B cell (primary cell): ENCODE measurements around the gene METTL9.
"Not testable (repeated sequence)": the region's sequence is repeated elsewhere in the genome, so short reads cannot be mapped to it uniquely, and the experiment has no call there.

ENCODE experiments used
- EZH2 ChIP-seq: IDR thresholded peaks from 2 replicates; pipeline ENCODE4 v1.6.1; 2012; ENCODE audit warnings: borderline replicate concordance, low read depth, mild to moderate bottlenecking, moderate library complexity, low read length; ENCODE audit not compliant: insufficient read depth, poor library complexity, severe bottlenecking
- TF ChIP-seq, protein P1 (sequence below): fragments of 200-600 bp; IDR thresholded peaks from one replicate; pipeline ENCODE4 v1.8.0; 2022; ENCODE audit warnings: antibody characterized with exemption, mild to moderate bottlenecking

DNA sequence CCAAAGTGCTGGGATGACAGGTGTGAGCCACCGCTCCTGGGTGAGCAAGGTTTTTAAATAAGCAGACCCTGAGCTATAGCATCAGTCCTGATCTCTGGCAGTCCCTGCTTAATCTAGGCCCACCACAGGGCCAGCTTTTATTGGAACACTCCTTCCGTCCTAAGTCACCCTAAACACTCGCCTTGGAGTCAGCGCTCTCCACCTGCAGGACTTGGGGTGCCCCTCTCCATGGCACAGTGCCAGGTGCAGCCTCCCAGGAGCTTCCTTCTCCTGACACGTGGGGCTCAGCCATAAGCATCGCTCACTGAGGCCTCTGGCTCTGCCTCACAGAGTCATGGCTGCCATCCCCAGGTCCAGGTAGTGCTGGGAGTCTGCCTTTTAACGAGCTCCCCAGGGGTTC lies 48.3 kb upstream of the METTL9 start:
- TF ChIP-seq, protein P1, sequence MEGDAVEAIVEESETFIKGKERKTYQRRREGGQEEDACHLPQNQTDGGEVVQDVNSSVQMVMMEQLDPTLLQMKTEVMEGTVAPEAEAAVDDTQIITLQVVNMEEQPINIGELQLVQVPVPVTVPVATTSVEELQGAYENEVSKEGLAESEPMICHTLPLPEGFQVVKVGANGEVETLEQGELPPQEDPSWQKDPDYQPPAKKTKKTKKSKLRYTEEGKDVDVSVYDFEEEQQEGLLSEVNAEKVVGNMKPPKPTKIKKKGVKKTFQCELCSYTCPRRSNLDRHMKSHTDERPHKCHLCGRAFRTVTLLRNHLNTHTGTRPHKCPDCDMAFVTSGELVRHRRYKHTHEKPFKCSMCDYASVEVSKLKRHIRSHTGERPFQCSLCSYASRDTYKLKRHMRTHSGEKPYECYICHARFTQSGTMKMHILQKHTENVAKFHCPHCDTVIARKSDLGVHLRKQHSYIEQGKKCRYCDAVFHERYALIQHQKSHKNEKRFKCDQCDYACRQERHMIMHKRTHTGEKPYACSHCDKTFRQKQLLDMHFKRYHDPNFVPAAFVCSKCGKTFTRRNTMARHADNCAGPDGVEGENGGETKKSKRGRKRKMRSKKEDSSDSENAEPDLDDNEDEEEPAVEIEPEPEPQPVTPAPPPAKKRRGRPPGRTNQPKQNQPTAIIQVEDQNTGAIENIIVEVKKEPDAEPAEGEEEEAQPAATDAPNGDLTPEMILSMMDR, result not testable (repeated sequence)
- not testable (repeated sequence) for TF ChIP-seq EZH2
